ENCODE results near the gene C16orf54. TPM values are rescaled to one million over a fixed set of nuclear protein-coding genes. Genes with fewer than 3 reads are reported as not detected.
A peak's percentile ranks its signal among the peaks of the same experiment; 100 is the strongest.
"Not testable (repeated sequence)": the region's sequence is repeated elsewhere in the genome, so short reads cannot be mapped to it uniquely, and the experiment has no call there.

C16orf54 gene
- total and polyA plus RNA-seq, 5 donors from 2014 or later = 31.4 to 89.4 (median 77.3) TPM

GRCh38 chr16:29726845-29727377 lies 18.9 kb downstream of the C16orf54 start:
- H3K4me3 ChIP-seq (ENCODE audit: low read depth, low read length) = no peak overlapping the region
- Mint-ChIP-seq H3K4me3 (no peak overlapping the region), H3K27ac (no peak overlapping the region), H3K4me1 (peaks cover 8 to 19% (median 13%) of the 10 kb centered on the region in 4 donors), H3K27me3 (no peaks in the 10 kb centered on the region), H3K9me3 (peaks cover 0 to 4% (median 0%) of the 10 kb centered on the region in 7 donors), H3K36me3 (no peaks in the 10 kb centered on the region)
- H3K27ac ChIP-seq (ENCODE audit: insufficient read depth, low read length, poor library complexity, severe bottlenecking) = no peak overlapping the region
- peaks cover 8% of the 10 kb centered on the region for H3K4me1 ChIP-seq (ENCODE audit: control insufficient read depth, insufficient read depth, low read length, poor library complexity, severe bottlenecking)
- ATAC-seq (ENCODE audit: low read depth in 2 of 2) (no peak), DNase-seq (no peak)
- no peaks in the 10 kb centered on the region for H3K36me3 ChIP-seq (ENCODE audit: control insufficient read depth, insufficient read depth, low read length)
- H3K27me3 ChIP-seq (ENCODE audit: control insufficient read depth, insufficient read depth, low read length) = no peaks in the 10 kb centered on the region
- no peaks in the 10 kb centered on the region for H3K9me3 ChIP-seq (ENCODE audit: control insufficient read depth in 2 of 2, low read length in 2 of 2)

DNA sequence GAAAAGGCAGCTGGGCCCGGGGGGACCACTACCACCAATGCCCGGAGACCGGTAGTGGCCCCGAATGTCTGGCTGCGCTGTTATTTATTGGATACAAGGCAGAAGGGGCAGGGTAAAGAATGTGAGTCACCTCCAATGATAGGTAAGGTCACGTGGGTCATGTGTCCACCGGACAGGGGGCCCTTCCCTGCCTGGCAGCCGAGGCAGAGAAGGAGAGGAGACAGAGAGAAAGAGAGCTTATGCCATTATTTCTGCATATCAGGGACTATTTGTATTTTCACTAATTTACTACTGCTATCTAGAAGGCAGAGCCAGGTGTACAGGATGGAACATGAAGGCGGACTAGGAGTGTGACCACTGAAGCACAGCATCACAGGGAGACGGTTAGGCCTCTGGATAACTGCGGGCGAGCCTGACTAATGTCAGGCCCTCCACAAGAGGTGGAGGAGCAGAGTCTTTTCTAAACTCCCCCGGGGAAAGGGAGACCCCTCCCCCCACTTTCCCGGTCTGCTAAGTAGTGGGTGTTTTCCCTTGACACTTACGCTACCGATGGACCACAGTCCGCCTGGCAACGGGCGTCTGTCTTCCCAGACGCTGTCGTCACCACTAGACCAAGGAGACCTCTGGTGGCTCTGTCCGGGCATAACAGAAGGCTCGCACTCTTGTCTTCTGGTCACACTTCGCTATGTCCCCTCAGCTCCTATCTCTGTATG lies 24.5 kb downstream of the C16orf54 start:
- H3K4me1 ChIP-seq (ENCODE audit: control insufficient read depth, insufficient read depth, low read length, poor library complexity, severe bottlenecking); H3K27me3 Mint-ChIP-seq; H3K36me3 Mint-ChIP-seq; H3K9me3 ChIP-seq (ENCODE audit: control insufficient read depth in 2 of 2, low read length in 2 of 2); H3K27me3 ChIP-seq (ENCODE audit: control insufficient read depth, insufficient read depth, low read length); H3K36me3 ChIP-seq (ENCODE audit: control insufficient read depth, insufficient read depth, low read length); H3K4me3 ChIP-seq (ENCODE audit: low read depth, low read length); H3K27ac ChIP-seq (ENCODE audit: insufficient read depth, low read length, poor library complexity, severe bottlenecking); H3K9me3 Mint-ChIP-seq: not testable (repeated sequence)
- Mint-ChIP-seq H3K4me1 (peaks cover 7 to 18% (median 9%) of the 10 kb centered on the region in 4 donors), H3K4me3 (peak overlapping the region in 1 of 4 donors; percentile 16), H3K27ac (peak overlapping the region in 1 of 3 donors; percentile 81)
- ATAC-seq (ENCODE audit: low read depth in 2 of 2) = peak in 1 of 2 donors; percentile 37
- DNase-seq = peak in 1 of 3 donors; percentile 52

GRCh38 chr16:29720703-29721102 lies 25.1 kb downstream of the C16orf54 start:
- peaks cover 7 to 18% (median 9%) of the 10 kb centered on the region in 4 donors for H3K4me1 Mint-ChIP-seq
- ATAC-seq (ENCODE audit: low read depth in 2 of 2) (no peak), DNase-seq (no peak)
- H3K4me3 Mint-ChIP-seq = no peak overlapping the region
- no peaks in the 10 kb centered on the region for H3K36me3 ChIP-seq (ENCODE audit: control insufficient read depth, insufficient read depth, low read length)
- H3K27me3 ChIP-seq (ENCODE audit: control insufficient read depth, insufficient read depth, low read length) = no peaks in the 10 kb centered on the region
- no peaks in the 10 kb centered on the region for H3K4me1 ChIP-seq (ENCODE audit: control insufficient read depth, insufficient read depth, low read length, poor library complexity, severe bottlenecking)
- H3K27ac Mint-ChIP-seq = no peak overlapping the region
- H3K9me3 ChIP-seq (ENCODE audit: control insufficient read depth in 2 of 2, low read length in 2 of 2) = no peaks in the 10 kb centered on the region
- no peaks in the 10 kb centered on the region for H3K36me3 Mint-ChIP-seq
- H3K27ac ChIP-seq (ENCODE audit: insufficient read depth, low read length, poor library complexity, severe bottlenecking) = no peak overlapping the region
- no peaks in the 10 kb centered on the region for H3K9me3 Mint-ChIP-seq
- H3K27me3 Mint-ChIP-seq = no peaks in the 10 kb centered on the region
- H3K4me3 ChIP-seq (ENCODE audit: low read depth, low read length) = no peak overlapping the region

DNA sequence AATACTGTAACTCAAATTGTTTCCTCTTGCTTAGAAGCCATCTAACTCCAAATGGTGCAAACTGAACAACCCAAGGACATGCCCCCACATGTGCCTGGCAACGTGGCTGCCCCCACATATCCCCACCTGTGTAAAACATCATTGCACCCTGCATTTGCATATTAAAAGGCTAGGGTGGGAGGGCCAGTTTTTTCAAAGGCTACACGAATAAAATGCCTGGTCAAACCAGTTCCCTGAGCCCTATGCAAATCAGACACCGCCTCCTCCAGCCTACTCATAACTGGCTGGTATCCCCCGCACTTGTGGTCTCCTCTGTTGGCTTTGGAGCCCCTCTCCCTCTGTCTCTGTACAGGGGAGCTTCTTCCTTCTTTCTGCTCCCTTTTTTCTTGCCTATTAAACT lies 26.7 kb downstream of the C16orf54 start:
- Histone ChIP-seq H3K4me3 (ENCODE audit: low read depth, low read length) (no peak overlapping the region), H3K4me1 (ENCODE audit: control insufficient read depth, insufficient read depth, low read length, poor library complexity, severe bottlenecking) (no peaks in the 10 kb centered on the region), H3K9me3 (ENCODE audit: control insufficient read depth in 2 of 2, low read length in 2 of 2) (no peaks in the 10 kb centered on the region), H3K27me3 (ENCODE audit: control insufficient read depth, insufficient read depth, low read length) (no peaks in the 10 kb centered on the region), H3K27ac (ENCODE audit: insufficient read depth, low read length, poor library complexity, severe bottlenecking) (no peak overlapping the region), H3K36me3 (ENCODE audit: control insufficient read depth, insufficient read depth, low read length) (no peaks in the 10 kb centered on the region)
- no peaks in the 10 kb centered on the region for H3K36me3 Mint-ChIP-seq
- H3K9me3 Mint-ChIP-seq = no peaks in the 10 kb centered on the region
- no peak overlapping the region for H3K4me3 Mint-ChIP-seq
- peaks cover 9% of the 10 kb centered on the region for H3K27me3 Mint-ChIP-seq
- DNase-seq (no peak), ATAC-seq (ENCODE audit: low read depth in 2 of 2) (no peak)
- H3K4me1 Mint-ChIP-seq = peaks cover under 1 to 11% (median 8%) of the 10 kb centered on the region in 4 donors
- H3K27ac Mint-ChIP-seq = peak overlapping the region in 1 of 3 donors; percentile 74

GRCh38 chr16:29717113-29717512 lies 28.7 kb downstream of the C16orf54 start:
- peaks cover 0 to 10% (median 6%) of the 10 kb centered on the region in 4 donors for H3K4me1 Mint-ChIP-seq
- H3K4me3 Mint-ChIP-seq = no peak overlapping the region
- Histone ChIP-seq H3K27ac (ENCODE audit: insufficient read depth, low read length, poor library complexity, severe bottlenecking) (no peak overlapping the region), H3K4me3 (ENCODE audit: low read depth, low read length) (no peak overlapping the region), H3K4me1 (ENCODE audit: control insufficient read depth, insufficient read depth, low read length, poor library complexity, severe bottlenecking) (no peaks in the 10 kb centered on the region), H3K9me3 (ENCODE audit: control insufficient read depth in 2 of 2, low read length in 2 of 2) (no peaks in the 10 kb centered on the region), H3K27me3 (ENCODE audit: control insufficient read depth, insufficient read depth, low read length) (no peaks in the 10 kb centered on the region), H3K36me3 (ENCODE audit: control insufficient read depth, insufficient read depth, low read length) (no peaks in the 10 kb centered on the region)
- H3K27ac Mint-ChIP-seq = no peak overlapping the region
- DNase-seq (no peak), ATAC-seq (ENCODE audit: low read depth in 2 of 2) (no peak)
- peaks cover 9% of the 10 kb centered on the region for H3K27me3 Mint-ChIP-seq
- H3K36me3 Mint-ChIP-seq = no peaks in the 10 kb centered on the region
- H3K9me3 Mint-ChIP-seq = no peaks in the 10 kb centered on the region

GRCh38 chr16:29714972-29715371 lies 30.8 kb downstream of the C16orf54 start:
- peak overlapping the region in 1 of 3 donors; percentile 17 for H3K27ac Mint-ChIP-seq
- H3K36me3 Mint-ChIP-seq = no peaks in the 10 kb centered on the region
- Histone ChIP-seq H3K36me3 (ENCODE audit: control insufficient read depth, insufficient read depth, low read length) (no peaks in the 10 kb centered on the region), H3K27ac (ENCODE audit: insufficient read depth, low read length, poor library complexity, severe bottlenecking) (no peak overlapping the region), H3K27me3 (ENCODE audit: control insufficient read depth, insufficient read depth, low read length) (no peaks in the 10 kb centered on the region), H3K4me3 (ENCODE audit: low read depth, low read length) (no peak overlapping the region), H3K4me1 (ENCODE audit: control insufficient read depth, insufficient read depth, low read length, poor library complexity, severe bottlenecking) (peaks cover 9% of the 10 kb centered on the region), H3K9me3 (ENCODE audit: control insufficient read depth in 2 of 2, low read length in 2 of 2) (no peaks in the 10 kb centered on the region)
- no peaks in the 10 kb centered on the region for H3K9me3 Mint-ChIP-seq
- no peak overlapping the region for H3K4me3 Mint-ChIP-seq
- no peak for ATAC-seq (ENCODE audit: low read depth in 2 of 2)
- H3K4me1 Mint-ChIP-seq = peaks cover 7 to 10% (median 8%) of the 10 kb centered on the region in 4 donors
- DNase-seq = no peak
- peaks cover 9% of the 10 kb centered on the region for H3K27me3 Mint-ChIP-seq

DNA sequence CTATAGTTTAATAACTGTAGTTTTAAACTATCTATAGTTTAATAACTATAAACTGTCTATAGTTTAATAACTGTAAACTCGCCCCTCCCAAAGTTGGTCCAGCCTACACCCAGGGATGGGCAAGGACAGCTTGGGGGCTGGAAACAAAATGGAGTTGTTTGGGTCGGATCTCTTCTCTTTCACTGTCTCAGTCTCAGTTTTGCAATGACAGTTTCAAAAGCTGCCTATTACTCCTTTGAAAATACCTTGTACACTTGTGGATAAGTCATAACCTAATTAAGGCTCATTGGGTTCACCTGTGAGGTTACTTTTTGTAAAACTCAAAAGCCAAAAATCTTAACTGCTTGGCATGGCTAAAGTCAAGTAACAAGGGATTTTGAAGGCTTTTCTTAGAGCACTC lies 31.4 kb downstream of the C16orf54 start:
- Histone ChIP-seq H3K27me3 (ENCODE audit: control insufficient read depth, insufficient read depth, low read length) (no peaks in the 10 kb centered on the region), H3K9me3 (ENCODE audit: control insufficient read depth in 2 of 2, low read length in 2 of 2) (no peaks in the 10 kb centered on the region), H3K4me3 (ENCODE audit: low read depth, low read length) (no peak overlapping the region), H3K4me1 (ENCODE audit: control insufficient read depth, insufficient read depth, low read length, poor library complexity, severe bottlenecking) (peaks cover 11% of the 10 kb centered on the region), H3K27ac (ENCODE audit: insufficient read depth, low read length, poor library complexity, severe bottlenecking) (no peak overlapping the region), H3K36me3 (ENCODE audit: control insufficient read depth, insufficient read depth, low read length) (no peaks in the 10 kb centered on the region)
- Mint-ChIP-seq H3K4me1 (peaks cover 8 to 11% (median 10%) of the 10 kb centered on the region in 4 donors), H3K36me3 (no peaks in the 10 kb centered on the region), H3K27ac (no peak overlapping the region), H3K9me3 (no peaks in the 10 kb centered on the region), H3K27me3 (peaks cover 9% of the 10 kb centered on the region), H3K4me3 (no peak overlapping the region)
- DNase-seq (no peak), ATAC-seq (ENCODE audit: low read depth in 2 of 2) (no peak)

DNA sequence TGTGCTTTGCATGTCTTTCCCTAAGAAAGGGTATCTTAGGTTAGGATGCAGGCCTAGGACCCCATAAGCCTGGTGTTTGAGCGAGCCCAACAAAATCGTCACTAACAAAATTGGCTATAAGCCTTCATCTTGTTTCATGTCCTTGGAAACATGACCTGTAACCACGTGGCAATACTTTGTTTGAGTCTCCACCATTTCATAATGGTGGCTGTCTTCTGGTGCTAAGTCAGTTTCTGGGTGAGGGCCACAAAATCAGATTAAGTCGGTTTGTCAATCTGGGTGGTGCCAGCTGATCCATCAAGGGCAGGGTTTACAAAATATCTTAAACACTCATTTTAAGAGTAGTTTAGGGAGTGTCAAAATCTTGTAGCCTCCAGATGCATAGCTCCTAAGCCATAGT lies 33.0 kb downstream of the C16orf54 start:
- Mint-ChIP-seq H3K27ac (no peak overlapping the region), H3K4me1 (peaks cover 7 to 15% (median 10%) of the 10 kb centered on the region in 4 donors)
- ATAC-seq (ENCODE audit: low read depth in 2 of 2) = no peak

More for the DNA sequence above, 33.0 kb downstream of the C16orf54 start:
- no peak for DNase-seq
- no peaks in the 10 kb centered on the region for H3K9me3 ChIP-seq (ENCODE audit: control insufficient read depth in 2 of 2, low read length in 2 of 2)
- no peaks in the 10 kb centered on the region for H3K27me3 ChIP-seq (ENCODE audit: control insufficient read depth, insufficient read depth, low read length)
- Mint-ChIP-seq H3K9me3 (no peaks in the 10 kb centered on the region), H3K4me3 (no peak overlapping the region), H3K36me3 (no peaks in the 10 kb centered on the region), H3K27me3 (peaks cover 14% of the 10 kb centered on the region)
- no peaks in the 10 kb centered on the region for H3K36me3 ChIP-seq (ENCODE audit: control insufficient read depth, insufficient read depth, low read length)
- H3K4me1 ChIP-seq (ENCODE audit: control insufficient read depth, insufficient read depth, low read length, poor library complexity, severe bottlenecking) = peaks cover 11% of the 10 kb centered on the region
- no peak overlapping the region for H3K4me3 ChIP-seq (ENCODE audit: low read depth, low read length)
- no peak overlapping the region for H3K27ac ChIP-seq (ENCODE audit: insufficient read depth, low read length, poor library complexity, severe bottlenecking)
